HEK293T (cell line): ENCODE measurements around the gene WIZ.

ENCODE experiments used
- CTCF ChIA-PET: fragments of 350-600 bp; formaldehyde crosslinking; extraction: SDS; loops from one replicate; lab custom pipeline; 2021; ENCODE audit warnings: antibody characterized with exemption, inconsistent platforms; lab: Yijun Ruan, JAX
- POLR2A ChIA-PET: fragments of 350-600 bp; formaldehyde crosslinking; extraction: SDS; loops from one replicate; lab custom pipeline; 2020; ENCODE audit warnings: antibody characterized with exemption, inconsistent platforms; lab: Yijun Ruan, JAX
- DNase-seq: peaks from one replicate; pipeline ENCODE4 v3.0.0; 2012; ENCODE audit warnings: mixed read lengths; ENCODE audit errors: extremely low spot score
- ARNT ChIP-seq: fragments of 450-650 bp; IDR thresholded peaks from 2 replicates; pipeline ENCODE4 v1.6.1; 2017; ENCODE audit warnings: mild to moderate bottlenecking
- BHLHE40 ChIP-seq: fragments of 450-650 bp; IDR thresholded peaks from 2 replicates; pipeline ENCODE4 v1.6.1; 2016; ENCODE audit warnings: mild to moderate bottlenecking, moderate library complexity, borderline replicate concordance
- CTBP1 ChIP-seq: fragments of 450-650 bp; IDR thresholded peaks from 2 replicates; pipeline ENCODE4 v1.6.1; 2016; ENCODE audit warnings: borderline replicate concordance
- ELF4 ChIP-seq: fragments of 450-650 bp; IDR thresholded peaks from 2 replicates; pipeline ENCODE4 v1.6.1; 2017; ENCODE audit warnings: antibody characterized with exemption
- FOXA1 ChIP-seq: fragments of 450-650 bp; IDR thresholded peaks from 2 replicates; pipeline ENCODE4 v1.6.1; 2016; ENCODE audit warnings: mild to moderate bottlenecking
- FOXK2 ChIP-seq: fragments of 450-650 bp; IDR thresholded peaks from 2 replicates; pipeline ENCODE4 v1.6.1; 2016; ENCODE audit warnings: mild to moderate bottlenecking
- FOXM1 ChIP-seq: fragments of 450-650 bp; IDR thresholded peaks from 2 replicates; pipeline ENCODE4 v1.6.1; 2017; ENCODE audit warnings: mild to moderate bottlenecking, borderline replicate concordance
- HDGF ChIP-seq: fragments of 450-650 bp; IDR thresholded peaks from 2 replicates; pipeline ENCODE4 v1.6.1; 2017; ENCODE audit warnings: antibody characterized with exemption, borderline replicate concordance
- L3MBTL2 ChIP-seq: fragments of 450-650 bp; conservative IDR thresholded peaks from 2 replicates; pipeline ENCODE4 v1.6.1; 2016; ENCODE audit warnings: mild to moderate bottlenecking
- LEF1 ChIP-seq: fragments of 450-650 bp; IDR thresholded peaks from 2 replicates; pipeline ENCODE4 v1.6.1; 2017; ENCODE audit warnings: mild to moderate bottlenecking, borderline replicate concordance
- NFRKB ChIP-seq: fragments of 450-650 bp; IDR thresholded peaks from 2 replicates; pipeline ENCODE4 v1.6.1; 2016; ENCODE audit warnings: mild to moderate bottlenecking, moderate library complexity
- PKNOX1 ChIP-seq: fragments of 450-650 bp; IDR thresholded peaks from 2 replicates; pipeline ENCODE4 v1.6.1; 2016
- SP1 ChIP-seq: fragments of 450-650 bp; IDR thresholded peaks from 2 replicates; pipeline ENCODE4 v1.6.1; 2017
- SUZ12 ChIP-seq: fragments of 450-650 bp; IDR thresholded peaks from 2 replicates; pipeline ENCODE4 v1.6.1; 2016; ENCODE audit warnings: mild to moderate bottlenecking
- TARDBP ChIP-seq: fragments of 450-650 bp; IDR thresholded peaks from 2 replicates; pipeline ENCODE4 v1.6.1; 2016
- ZNF384 ChIP-seq: fragments of 450-650 bp; IDR thresholded peaks from 2 replicates; pipeline ENCODE4 v1.6.1; 2016

The WIZ gene

GRCh38 chr19:15404097-15404779 lies 45.5 kb downstream of the WIZ start:
- no peak for DNase-seq
- POLR2A ChIA-PET: no interaction called here
- CTCF ChIA-PET: no interaction called here
- TF ChIP-seq NFRKB (no peak), FOXM1 (no peak), LEF1 (no peak), HDGF (no peak), FOXK2 (no peak), L3MBTL2 (no peak), ELF4 (no peak), ZNF384 (no peak), ARNT (no peak), PKNOX1 (no peak), FOXA1 (no peak), TARDBP (no peak), SP1 (no peak), BHLHE40 (no peak), CTBP1 (no peak)

- ChIA-PET POLR2A (no interaction called here), CTCF (no interaction called here)
- no peak for DNase-seq
- no peak for TF ChIP-seq NFRKB
- TF ChIP-seq TARDBP: no peak
Measured at GRCh38 chr19:15403151-15403531, 46.6 kb downstream of the WIZ start.

GRCh38 chr19:15402411-15403150 lies 47.2 kb downstream of the WIZ start:
- no peak for TF ChIP-seq TARDBP
- CTCF ChIA-PET: no interaction called here
- no peak for DNase-seq
- POLR2A ChIA-PET: no interaction called here

- CTCF ChIA-PET: no interaction called here
- POLR2A ChIA-PET: no interaction called here
- TF ChIP-seq FOXA1: no peak
- DNase-seq: no peak
Measured at GRCh38 chr19:15401397-15401710, 48.4 kb downstream of the WIZ start.

- no peak for DNase-seq
- ChIA-PET POLR2A (no interaction called here), CTCF (no interaction called here)
- TF ChIP-seq SP1 (no peak), ARNT (no peak), TARDBP (no peak), FOXM1 (no peak), L3MBTL2 (no peak), NFRKB (no peak), FOXK2 (no peak), HDGF (no peak), PKNOX1 (no peak), ZNF384 (no peak), SUZ12 (no peak), CTBP1 (no peak), FOXA1 (no peak)
Measured at GRCh38 chr19:15400521-15401396, 49.0 kb downstream of the WIZ start.

- no peak for TF ChIP-seq PKNOX1
- no peak for TF ChIP-seq LEF1
- ChIA-PET CTCF (no interaction called here), POLR2A (no interaction called here)
- no peak for DNase-seq
Measured at GRCh38 chr19:15399635-15400034, 50.1 kb downstream of the WIZ start.

GRCh38 chr19:15399234-15399515 lies 50.6 kb downstream of the WIZ start:
- POLR2A ChIA-PET: no interaction called here
- TF ChIP-seq LEF1 (no peak), BHLHE40 (no peak), PKNOX1 (no peak), ARNT (no peak), L3MBTL2 (no peak), SUZ12 (no peak), FOXK2 (no peak), NFRKB (no peak), ZNF384 (no peak), HDGF (no peak), CTBP1 (no peak), ELF4 (no peak), TARDBP (no peak), SP1 (no peak), FOXA1 (no peak), FOXM1 (no peak)
- CTCF ChIA-PET: no interaction called here

More at GRCh38 chr19:15399234-15399515, 50.6 kb downstream of the WIZ start:
- DNase-seq: no peak
